NT2/D1 (cell line): ENCODE results near the gene TIAM1.

ENCODE experiments used
- DNase-seq: peaks from one replicate; pipeline ENCODE4 v3.0.0-alpha.2; 2011; ENCODE audit warnings: low read depth, low spot score
- H3K27me3 ChIP-seq: 2 replicates; pipeline ENCODE4 v1.6.0; 2011; ENCODE audit warnings: mild to moderate bottlenecking; ENCODE audit not compliant: insufficient read length, insufficient read depth
- H3K36me3 ChIP-seq: 2 replicates; pipeline ENCODE4 v1.6.1; 2011; ENCODE audit warnings: mild to moderate bottlenecking, low read length, mixed read lengths; ENCODE audit not compliant: insufficient read depth, insufficient read length
- H3K4me1 ChIP-seq: 2 replicates; pipeline ENCODE4 v1.5.1; 2011; ENCODE audit not compliant: insufficient read depth, insufficient read length
- H3K4me3 ChIP-seq: 2 replicates; pipeline ENCODE4 v1.5.1; 2011; ENCODE audit warnings: low read depth; ENCODE audit not compliant: insufficient read length
- H3K9ac ChIP-seq: 2 replicates; pipeline ENCODE4 v1.6.0; 2011; ENCODE audit warnings: low read depth; ENCODE audit not compliant: insufficient read length
- H3K9me3 ChIP-seq: 2 replicates; pipeline ENCODE4 v1.5.1; 2011; ENCODE audit warnings: mild to moderate bottlenecking, low read length; ENCODE audit not compliant: insufficient read depth
- SUZ12 ChIP-seq: IDR thresholded peaks from 2 replicates; pipeline ENCODE4 v1.6.1; 2011; ENCODE audit not compliant: insufficient read length, insufficient read depth; ENCODE audit errors: extremely low read depth
- YY1 ChIP-seq: IDR thresholded peaks from 2 replicates; pipeline ENCODE4 v1.6.1; 2011; ENCODE audit not compliant: insufficient read length, insufficient read depth
- ZNF274 ChIP-seq: IDR thresholded peaks from 2 replicates; pipeline ENCODE4 v1.6.1; 2011; ENCODE audit warnings: mild to moderate bottlenecking, low read depth, low read length

TIAM1 gene

DNA sequence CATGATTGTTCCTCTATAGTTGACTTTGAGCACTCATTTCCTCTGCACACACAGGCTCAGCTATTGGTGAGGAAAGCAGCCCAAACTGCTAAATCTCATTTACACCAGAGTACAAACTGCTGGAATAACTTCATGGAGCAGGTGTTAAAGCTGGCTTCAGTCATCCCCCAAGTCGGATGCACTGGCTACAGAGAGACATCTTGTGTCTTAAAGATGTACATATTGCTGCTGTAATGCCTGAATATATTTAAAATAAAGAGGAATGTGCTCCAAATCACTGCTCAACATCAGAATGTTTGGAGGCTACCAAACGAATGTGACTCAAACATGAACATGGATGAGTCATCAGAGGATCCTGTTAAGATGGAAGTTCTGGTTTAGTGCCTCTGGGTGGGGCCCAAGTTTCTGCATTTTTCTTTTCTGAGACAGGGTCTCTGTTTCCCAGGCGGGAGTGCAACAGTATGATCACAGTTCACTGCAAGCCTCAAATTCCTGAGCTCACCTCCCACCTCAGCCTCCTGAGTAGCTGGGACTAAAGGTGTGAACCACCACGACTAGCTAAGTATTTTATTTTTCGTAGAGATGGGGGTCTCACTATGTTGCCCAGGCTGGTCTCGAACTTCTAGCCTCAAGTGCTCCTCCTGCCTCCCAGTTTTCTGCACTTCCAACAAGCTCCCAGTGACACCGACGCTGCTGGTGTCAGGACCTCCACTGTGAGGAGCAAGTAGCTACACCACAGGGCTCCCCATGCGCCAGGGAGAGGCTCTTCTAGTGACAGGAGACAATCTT lies 226.7 kb downstream of the TIAM1 start:
- Histone ChIP-seq H3K4me3 (no peak overlapping the region), H3K27me3 (no peaks in the 10 kb centered on the region), H3K9me3 (no peaks in the 10 kb centered on the region), H3K9ac (no peak overlapping the region), H3K36me3 (peaks cover 26% of the 10 kb centered on the region), H3K4me1 (no peaks in the 10 kb centered on the region)
- TF ChIP-seq YY1 (no peak), SUZ12 (no peak), ZNF274 (no peak)
- peak; percentile 38 for DNase-seq

DNA sequence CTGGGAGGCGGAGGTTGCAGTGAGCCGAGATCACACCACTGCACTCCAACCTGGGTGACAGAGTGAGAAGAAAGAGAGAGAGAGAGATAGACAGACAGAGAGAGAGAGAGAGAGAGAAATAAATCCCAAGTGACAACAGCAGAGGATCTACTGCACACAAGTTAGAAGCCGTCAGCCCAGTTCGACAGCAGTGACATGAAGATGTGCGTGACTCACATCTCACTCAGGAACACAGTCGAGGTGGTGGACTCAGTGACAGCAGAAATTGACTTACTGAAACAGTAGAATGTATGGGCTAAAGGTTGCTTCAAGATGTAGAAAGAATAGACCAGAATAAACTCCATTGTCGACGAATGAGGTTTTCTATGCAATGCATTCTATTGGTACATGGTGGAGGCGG lies 228.8 kb downstream of the TIAM1 start:
- H3K27me3 ChIP-seq = no peaks in the 10 kb centered on the region
- no peaks in the 10 kb centered on the region for H3K9me3 ChIP-seq
- TF ChIP-seq YY1 = no peak
- no peak for DNase-seq
- H3K4me1 ChIP-seq = no peaks in the 10 kb centered on the region
- H3K4me3 ChIP-seq = no peak overlapping the region
- no peak overlapping the region for H3K9ac ChIP-seq
- H3K36me3 ChIP-seq = peaks cover 7% of the 10 kb centered on the region

DNA sequence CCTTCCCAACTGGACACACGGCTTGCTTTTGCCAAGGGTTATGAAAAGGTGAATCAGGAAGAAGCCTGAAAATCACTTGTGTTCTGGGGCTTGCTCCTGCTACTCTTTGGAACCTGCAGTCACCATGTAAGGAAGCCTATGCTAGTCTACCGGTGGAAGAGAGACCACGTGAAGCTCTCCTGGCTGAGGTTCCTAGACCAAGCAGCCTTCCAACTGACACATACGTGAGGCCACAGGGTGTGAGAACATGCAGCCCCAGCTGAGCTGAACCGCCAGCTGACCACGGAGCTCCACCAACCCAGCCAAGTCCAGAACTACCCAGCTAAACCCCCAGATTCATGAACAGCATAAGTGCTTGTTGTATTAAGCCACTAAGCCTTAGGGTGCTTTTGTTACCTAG lies 233.0 kb downstream of the TIAM1 start:
- DNase-seq = no peak
- no peak overlapping the region for H3K9ac ChIP-seq
- TF ChIP-seq ZNF274 = no peak
- TF ChIP-seq SUZ12 = no peak
- TF ChIP-seq YY1 = no peak
- no peaks in the 10 kb centered on the region for H3K27me3 ChIP-seq
- H3K4me3 ChIP-seq = no peak overlapping the region
- peaks cover 15% of the 10 kb centered on the region for H3K9me3 ChIP-seq
- no peaks in the 10 kb centered on the region for H3K36me3 ChIP-seq
- H3K4me1 ChIP-seq = no peaks in the 10 kb centered on the region

DNA sequence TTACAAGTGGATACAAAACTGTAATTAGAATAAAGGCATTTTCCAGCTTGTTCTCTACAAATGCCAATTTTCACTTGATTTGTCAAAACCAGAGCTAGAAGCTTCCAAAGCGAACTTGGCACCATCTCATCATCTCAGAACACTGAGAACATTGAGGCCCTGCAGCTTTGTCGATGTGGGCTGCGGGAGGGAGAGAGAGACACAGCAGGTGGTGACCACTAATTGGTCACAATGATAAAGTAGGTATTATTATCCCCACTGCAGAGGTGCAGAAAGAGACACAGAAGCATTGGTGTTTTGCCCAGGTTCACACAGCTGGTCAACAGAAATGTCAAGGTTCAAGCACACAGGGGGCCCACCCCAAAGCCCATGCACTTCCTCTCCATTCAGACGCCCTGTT lies 233.6 kb downstream of the TIAM1 start:
- TF ChIP-seq SUZ12 (no peak), ZNF274 (no peak), YY1 (no peak)
- no peaks in the 10 kb centered on the region for H3K27me3 ChIP-seq
- H3K36me3 ChIP-seq = no peaks in the 10 kb centered on the region
- peaks cover 21% of the 10 kb centered on the region for H3K9me3 ChIP-seq
- no peak overlapping the region for H3K9ac ChIP-seq
- no peak for DNase-seq
- no peak overlapping the region for H3K4me3 ChIP-seq
- no peaks in the 10 kb centered on the region for H3K4me1 ChIP-seq

DNA sequence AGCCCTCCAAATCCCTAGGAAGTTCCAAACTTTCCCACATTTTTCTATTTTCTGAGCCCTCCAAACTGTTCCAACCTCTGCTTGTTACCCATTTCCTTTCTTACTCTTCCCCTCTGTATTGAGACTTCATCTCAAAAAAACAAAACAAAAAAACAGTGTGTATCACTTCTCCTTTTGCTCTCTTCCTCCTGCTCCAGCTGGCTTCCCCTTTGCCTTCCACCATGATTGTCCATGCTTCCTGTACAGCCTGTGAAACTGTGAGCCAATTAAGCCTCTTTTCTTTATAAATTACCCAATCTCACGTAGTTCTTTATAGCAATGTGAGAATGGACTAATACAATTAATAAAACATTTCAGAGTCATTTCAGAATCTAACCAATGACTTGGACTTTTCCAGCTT lies 236.2 kb downstream of the TIAM1 start:
- TF ChIP-seq ZNF274 (no peak), SUZ12 (no peak), YY1 (no peak)
- H3K4me1 ChIP-seq = no peaks in the 10 kb centered on the region
- H3K9ac ChIP-seq = no peak overlapping the region
- no peaks in the 10 kb centered on the region for H3K36me3 ChIP-seq
- H3K27me3 ChIP-seq = no peaks in the 10 kb centered on the region
- no peak overlapping the region for H3K4me3 ChIP-seq
- H3K9me3 ChIP-seq = peaks cover 34% of the 10 kb centered on the region
- no peak for DNase-seq

DNA sequence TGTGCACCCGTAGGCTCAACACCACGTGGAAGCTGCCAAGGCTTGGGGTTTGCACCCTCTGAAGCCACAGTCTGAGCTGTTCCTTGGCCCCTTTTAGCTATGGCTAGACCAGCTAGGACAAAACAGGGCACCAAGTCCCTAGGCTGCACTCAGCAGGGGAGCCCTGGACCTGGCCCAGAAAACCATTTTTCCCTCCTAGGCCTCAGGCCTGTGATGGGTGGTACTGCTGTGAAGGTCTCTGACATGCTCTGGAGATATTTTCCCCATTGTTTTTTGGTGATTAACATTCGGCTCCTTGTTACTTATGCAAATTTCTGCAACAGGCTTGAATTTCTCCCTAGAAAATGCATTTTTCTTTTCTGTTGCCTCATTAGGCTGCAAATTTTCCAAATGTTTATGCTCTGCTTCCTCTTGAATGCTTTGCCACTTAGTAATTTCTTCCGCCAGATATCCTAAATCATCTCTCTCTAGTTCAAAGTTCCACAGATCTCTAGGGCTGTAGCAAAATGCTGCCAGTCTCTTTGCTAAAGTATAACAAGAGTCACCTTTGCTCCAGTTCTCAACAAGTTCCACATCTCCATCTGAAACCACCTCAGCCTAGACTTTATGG lies 236.8 kb downstream of the TIAM1 start:
- Histone ChIP-seq H3K9me3 (peaks cover 34% of the 10 kb centered on the region), H3K9ac (no peak overlapping the region), H3K4me3 (no peak overlapping the region), H3K4me1 (no peaks in the 10 kb centered on the region), H3K36me3 (no peaks in the 10 kb centered on the region), H3K27me3 (no peaks in the 10 kb centered on the region)
- DNase-seq = no peak
- TF ChIP-seq SUZ12 (no peak), YY1 (no peak), ZNF274 (no peak)

DNA sequence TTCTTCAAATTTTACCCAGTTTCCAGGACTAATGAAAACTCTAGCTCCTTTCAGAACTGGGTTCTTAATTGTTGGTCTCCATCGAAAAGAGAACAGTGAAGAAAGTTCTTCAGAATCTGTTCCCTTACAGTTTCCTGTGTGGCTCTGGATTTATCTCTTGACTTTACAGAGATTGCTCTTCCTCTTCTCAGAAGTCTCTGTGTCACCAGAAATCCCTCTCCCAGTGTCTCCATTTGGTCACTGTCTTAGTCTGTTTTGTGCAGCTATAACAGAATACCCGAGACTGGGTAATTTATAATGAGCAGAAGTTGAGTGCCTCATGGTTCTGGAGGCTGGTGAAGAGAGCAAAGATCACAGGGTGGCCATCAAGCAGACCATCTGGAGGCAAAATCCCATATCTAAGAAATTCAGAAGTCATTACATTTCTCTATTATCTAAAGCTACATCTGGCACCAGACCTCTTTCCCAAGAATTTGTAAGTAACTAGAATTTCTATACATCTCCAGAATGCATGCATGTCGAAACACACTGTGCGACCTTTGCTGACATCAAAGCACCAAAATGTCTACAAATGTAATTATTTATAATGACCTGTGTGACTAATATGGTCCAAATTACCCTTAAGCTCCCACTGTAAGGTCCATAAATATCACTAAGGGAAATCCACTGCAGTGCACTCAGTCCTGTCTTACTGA lies 240.3 kb downstream of the TIAM1 start:
- Histone ChIP-seq H3K9ac (no peak overlapping the region), H3K4me3 (no peak overlapping the region), H3K4me1 (no peaks in the 10 kb centered on the region), H3K9me3 (peaks cover 34% of the 10 kb centered on the region), H3K27me3 (peaks cover 7% of the 10 kb centered on the region), H3K36me3 (no peaks in the 10 kb centered on the region)
- TF ChIP-seq ZNF274 (no peak), SUZ12 (no peak), YY1 (no peak)
- DNase-seq = no peak
